B cell (primary cell): ENCODE data around the gene MARCHF4. TPM values are rescaled to one million over a fixed set of nuclear protein-coding genes. Genes with fewer than 3 reads are reported as not detected.

Source experiments
- ATAC-seq: fragments of 200-7000 bp; cut with Tn5 transposase; one replicate; pipeline ENCODE4 v1.10.0; 2021; ENCODE audit warnings: low read depth, mild to moderate bottlenecking, moderate number of reproducible peaks, moderate library complexity
- CTCF ChIA-PET: fragments of 350-600 bp; sonication (Branson Sonifier 250); formaldehyde crosslinking; loops from one replicate; lab custom pipeline; 2021; ENCODE audit warnings: antibody characterized with exemption, inconsistent platforms; lab: Charles Lee
- POLR2A ChIA-PET: fragments of 350-600 bp; sonication (Branson Sonifier 250); formaldehyde crosslinking; loops from one replicate; lab custom pipeline; 2021; ENCODE audit warnings: antibody characterized with exemption; lab: Charles Lee
- DNase-seq: peaks from one replicate; pipeline ENCODE4 v3.0.0; 2013
- H2AFZ ChIP-seq: 2 replicates; pipeline ENCODE4 v1.6.1; 2012; ENCODE audit warnings: mild to moderate bottlenecking, low read depth, low read length; ENCODE audit not compliant: insufficient read depth, poor library complexity, severe bottlenecking
- H3K27ac ChIP-seq, 2 donors: 1 replicate in 1 of 2; 2 replicates in 1 of 2; pipeline ENCODE4 v1.5.1; 2012 to 2013; ENCODE audit warnings: low read length in 2 of 2, mild to moderate bottlenecking in 2 of 2, moderate library complexity in 1 of 2
- H3K27me3 ChIP-seq, 4 experiments: fragments of 200-600 bp in 1 of 4; sonication (generic) in 1 of 4; replicated peaks in 1 of 4; 1 replicate in 2 of 4; 2 replicates in 2 of 4; pipeline versions ENCODE4 v1.6.1 to v1.7.0; 2013 to 2016; ENCODE audit warnings: low read length in 3 of 4, mild to moderate bottlenecking in 2 of 4, mixed read lengths in 1 of 4, moderate library complexity in 1 of 4; ENCODE audit not compliant: insufficient read depth in 4 of 4, control insufficient read depth in 3 of 4; ENCODE audit errors: control extremely low read depth in 1 of 4
- H3K36me3 ChIP-seq, 2 experiments: replicated peaks in 1 of 2; 1 replicate in 1 of 2; 2 replicates in 1 of 2; pipeline versions ENCODE4 v1.6.1 to v1.7.1; 2013; ENCODE audit warnings: low read length in 1 of 2; ENCODE audit not compliant: insufficient read depth in 2 of 2, control insufficient read depth in 1 of 2; ENCODE audit errors: control extremely low read depth in 1 of 2, extremely low read depth in 1 of 2
- H3K4me1 ChIP-seq, 2 donors: fragments of 200-600 bp in 1 of 2; sonication (generic) in 1 of 2; 1 replicate in 1 of 2; 2 replicates in 1 of 2; pipeline versions ENCODE4 v1.5.1 to v1.6.1; 2013 to 2017; ENCODE audit warnings: low read length in 2 of 2; ENCODE audit not compliant: control insufficient read depth in 2 of 2, insufficient read depth in 2 of 2
- H3K4me2 ChIP-seq: replicated peaks from 2 replicates; pipeline ENCODE3; 2012; ENCODE audit warnings: mild to moderate bottlenecking, low read depth, low read length; ENCODE audit not compliant: poor library complexity, severe bottlenecking
- H3K4me3 ChIP-seq, 5 experiments: fragments of 200-600 bp in 1 of 5; sonication (generic) in 1 of 5; 1 replicate in 3 of 5; 2 replicates in 2 of 5; pipeline versions ENCODE4 v1.5.1 to v1.7.0; 2011 to 2016; ENCODE audit warnings: low read length in 4 of 5, mild to moderate bottlenecking in 4 of 5, low read depth in 2 of 5, control low read depth in 1 of 5, moderate library complexity in 1 of 5; ENCODE audit not compliant: insufficient read depth in 1 of 5; ENCODE audit errors: control extremely low read depth in 1 of 5, extremely low read depth in 1 of 5
- H3K79me2 ChIP-seq: fragments of 200-600 bp; sonication (generic); one replicate; pipeline ENCODE4 v1.6.0; 2016; ENCODE audit warnings: low read length; ENCODE audit not compliant: control insufficient read depth, insufficient read depth
- H3K9ac ChIP-seq: fragments of 200-600 bp; sonication (generic); 2 replicates; pipeline ENCODE4 v1.6.1; 2017; ENCODE audit warnings: mild to moderate bottlenecking, low read length, moderate library complexity
- H3K9me3 ChIP-seq, 3 donors: one replicate each; pipeline versions ENCODE4 v1.6.1 to v1.7.1; 2013; ENCODE audit warnings: low read length in 2 of 3; ENCODE audit not compliant: control insufficient read depth in 2 of 3, insufficient read depth in 1 of 3; ENCODE audit errors: control extremely low read depth in 1 of 3
- H4K20me1 ChIP-seq: 2 replicates; pipeline ENCODE4 v1.6.0; 2012; ENCODE audit warnings: mild to moderate bottlenecking, low read length; ENCODE audit not compliant: insufficient read depth, control insufficient read depth, poor library complexity, severe bottlenecking
- H3K27ac Mint-ChIP-seq: one replicate; pipeline ENCODE4 v1.8.0; 2021; ENCODE audit warnings: mixed read lengths
- H3K27me3 Mint-ChIP-seq: one replicate; pipeline ENCODE4 v1.8.0; 2021; ENCODE audit warnings: mixed read lengths
- H3K4me1 Mint-ChIP-seq: one replicate; pipeline ENCODE4 v1.8.0; 2021; ENCODE audit warnings: mixed read lengths
- H3K4me3 Mint-ChIP-seq: one replicate; pipeline ENCODE4 v1.8.0; 2021; ENCODE audit warnings: mixed read lengths
- H3K9me3 Mint-ChIP-seq: one replicate; pipeline ENCODE4 v1.8.0; 2022; ENCODE audit warnings: mixed read lengths; ENCODE audit not compliant: insufficient read depth
- EZH2 ChIP-seq: IDR thresholded peaks from 2 replicates; pipeline ENCODE4 v1.6.1; 2012; ENCODE audit warnings: borderline replicate concordance, low read depth, mild to moderate bottlenecking, moderate library complexity, low read length; ENCODE audit not compliant: insufficient read depth, poor library complexity, severe bottlenecking
- WGBS: methylation state at CpG from one replicate; pipeline ENCODE4 v1.1.5; 2013; ENCODE audit warnings: missing lambda C conversion rate; ENCODE audit not compliant: insufficient coverage; 5-methylcytosine and 5-hydroxymethylcytosine counted together
- intact Hi-C: fragments of 100-400 bp; cut with micrococcal nuclease; formaldehyde crosslinking; loops from one replicate; pipeline ENCODE4 v1.10.0; 2022
- polyA plus RNA-seq: library from polyadenylated mRNA; depleted of rRNA; stranded (reverse); fragments of >200 nt; gene quantifications from 2 replicates; pipeline ENCODE4 v1.2.3, GENCODE V29; 2012
- total RNA-seq, 2 donors: library from RNA; stranded (reverse); fragments of 120-200 nt in 1 of 2; gene quantifications; 1 replicate in 1 of 2; 2 replicates in 1 of 2; pipeline versions ENCODE4 v1.2.3 to v1.2.4, GENCODE V29; 2013 to 2022
- TF ChIP-seq, protein P1 (sequence below): fragments of 200-600 bp; IDR thresholded peaks from one replicate; pipeline ENCODE4 v1.8.0; 2022; ENCODE audit warnings: antibody characterized with exemption, mild to moderate bottlenecking

Gene MARCHF4
- total and polyA plus RNA-seq, 2 donors (not counting 1 experiment from before 2014, with no cell fraction given) = not detected

DNA sequence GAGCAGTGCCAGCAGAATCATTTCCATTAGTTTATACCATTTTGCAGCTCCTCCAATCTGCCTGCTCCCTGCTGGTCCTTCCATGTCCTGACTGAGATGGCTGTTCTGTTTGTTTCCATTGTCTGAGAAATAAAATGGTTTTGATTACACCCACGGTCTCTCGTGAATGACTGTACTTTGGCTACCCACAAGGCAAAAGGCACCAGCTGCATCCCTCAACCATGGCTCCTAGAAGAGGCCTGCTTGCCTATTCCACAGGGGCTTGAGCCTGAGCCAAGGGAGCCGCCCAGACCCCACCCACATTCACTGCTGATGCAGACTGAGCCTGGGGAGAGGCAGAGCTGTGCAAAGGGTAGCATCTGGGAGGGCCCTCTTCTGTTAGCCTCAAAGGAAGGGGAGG is 31.2 kb downstream of the MARCHF4 start:
- H3K27me3 Mint-ChIP-seq = peaks cover 26% of the 10 kb centered on the region
- peaks cover 0 to 7% (median 0%) of the 10 kb centered on the region in 4 experiments for H3K27me3 ChIP-seq
- no peak overlapping the region for H3K27ac ChIP-seq
- no peaks in the 10 kb centered on the region for H3K4me1 ChIP-seq
- H3K27ac Mint-ChIP-seq = no peak overlapping the region
- intact Hi-C loops = no loop called here
- H2AFZ ChIP-seq = no peak overlapping the region
- H3K4me3 ChIP-seq = no peak overlapping the region
- H3K9me3 ChIP-seq = no peaks in the 10 kb centered on the region
- H3K9me3 Mint-ChIP-seq = no peaks in the 10 kb centered on the region
- H3K4me3 Mint-ChIP-seq = no peak overlapping the region
- TF ChIP-seq EZH2 = no peak
- TF ChIP-seq, protein P1, sequence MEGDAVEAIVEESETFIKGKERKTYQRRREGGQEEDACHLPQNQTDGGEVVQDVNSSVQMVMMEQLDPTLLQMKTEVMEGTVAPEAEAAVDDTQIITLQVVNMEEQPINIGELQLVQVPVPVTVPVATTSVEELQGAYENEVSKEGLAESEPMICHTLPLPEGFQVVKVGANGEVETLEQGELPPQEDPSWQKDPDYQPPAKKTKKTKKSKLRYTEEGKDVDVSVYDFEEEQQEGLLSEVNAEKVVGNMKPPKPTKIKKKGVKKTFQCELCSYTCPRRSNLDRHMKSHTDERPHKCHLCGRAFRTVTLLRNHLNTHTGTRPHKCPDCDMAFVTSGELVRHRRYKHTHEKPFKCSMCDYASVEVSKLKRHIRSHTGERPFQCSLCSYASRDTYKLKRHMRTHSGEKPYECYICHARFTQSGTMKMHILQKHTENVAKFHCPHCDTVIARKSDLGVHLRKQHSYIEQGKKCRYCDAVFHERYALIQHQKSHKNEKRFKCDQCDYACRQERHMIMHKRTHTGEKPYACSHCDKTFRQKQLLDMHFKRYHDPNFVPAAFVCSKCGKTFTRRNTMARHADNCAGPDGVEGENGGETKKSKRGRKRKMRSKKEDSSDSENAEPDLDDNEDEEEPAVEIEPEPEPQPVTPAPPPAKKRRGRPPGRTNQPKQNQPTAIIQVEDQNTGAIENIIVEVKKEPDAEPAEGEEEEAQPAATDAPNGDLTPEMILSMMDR = no peak
- DNase-seq (no peak), ATAC-seq (no peak)
- CTCF ChIA-PET = no interaction called here
- H3K79me2 ChIP-seq = no peaks in the 10 kb centered on the region
- no peak overlapping the region for H3K4me2 ChIP-seq
- WGBS = 32% methylated on average over 2 of the region's 3 CpGs
- H3K4me1 Mint-ChIP-seq = no peaks in the 10 kb centered on the region
- H4K20me1 ChIP-seq = no peaks in the 10 kb centered on the region
- no peaks in the 10 kb centered on the region for H3K36me3 ChIP-seq
- POLR2A ChIA-PET = no interaction called here
- no peak overlapping the region for H3K9ac ChIP-seq

DNA sequence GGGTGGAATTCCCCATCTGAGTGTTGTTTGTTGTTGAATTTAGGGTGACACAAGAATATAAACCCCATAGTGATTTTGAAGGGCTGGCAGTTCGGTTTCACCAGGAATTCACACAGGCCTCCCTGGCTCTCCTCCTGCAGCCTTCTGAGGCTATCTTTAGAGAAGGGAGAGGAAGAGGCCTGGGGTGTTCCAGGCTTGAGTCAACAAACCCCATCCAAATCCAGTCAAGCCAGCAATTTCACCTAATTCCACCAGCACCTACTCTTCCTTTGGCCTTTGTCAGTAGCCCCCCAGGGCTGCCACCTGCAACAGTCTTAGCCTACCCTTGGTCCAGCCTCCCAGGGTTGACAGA is 32.0 kb downstream of the MARCHF4 start:
- Histone ChIP-seq H3K4me2 (no peak overlapping the region), H3K4me3 (no peak overlapping the region), H3K79me2 (no peaks in the 10 kb centered on the region), H3K9me3 (no peaks in the 10 kb centered on the region), H3K4me1 (no peaks in the 10 kb centered on the region), H3K27me3 (peaks cover 0 to 7% (median 0%) of the 10 kb centered on the region in 4 experiments), H3K27ac (no peak overlapping the region), H4K20me1 (no peaks in the 10 kb centered on the region), H2AFZ (no peak overlapping the region), H3K36me3 (no peaks in the 10 kb centered on the region), H3K9ac (no peak overlapping the region)
- Mint-ChIP-seq H3K27me3 (peaks cover 29% of the 10 kb centered on the region), H3K27ac (no peak overlapping the region), H3K4me1 (no peaks in the 10 kb centered on the region), H3K9me3 (no peaks in the 10 kb centered on the region), H3K4me3 (no peak overlapping the region)
- ATAC-seq (no peak), DNase-seq (no peak)
- ChIA-PET CTCF (interaction anchor here (0.6 kb wide), 1 partner anchor 10 kb away, joined by 3 read pairs; no protein-coding TSS in a partner anchor), POLR2A (no interaction called here)
- intact Hi-C loops = no loop called here
- TF ChIP-seq, protein P1 = no peak
- no CpG with 5 or more reads among the region's 1 CpG for WGBS
